OCI-M2 (cell line): Measurements from ENCODE around the gene SLC9A8.
"Not testable (repeated sequence)": the region's sequence is repeated elsewhere in the genome, so short reads cannot be mapped to it uniquely, and the experiment has no call there.

Experiments
- DNase-seq: peaks from one replicate; lab custom pipeline; 2025; ENCODE audit not compliant: unreplicated experiment; lab: John Stamatoyannopoulos, UW

The SLC9A8 gene

GRCh38 chr20:49846206-49846807, 33.7 kb downstream of the SLC9A8 start:
- DNase-seq: peak; percentile 17

DNA sequence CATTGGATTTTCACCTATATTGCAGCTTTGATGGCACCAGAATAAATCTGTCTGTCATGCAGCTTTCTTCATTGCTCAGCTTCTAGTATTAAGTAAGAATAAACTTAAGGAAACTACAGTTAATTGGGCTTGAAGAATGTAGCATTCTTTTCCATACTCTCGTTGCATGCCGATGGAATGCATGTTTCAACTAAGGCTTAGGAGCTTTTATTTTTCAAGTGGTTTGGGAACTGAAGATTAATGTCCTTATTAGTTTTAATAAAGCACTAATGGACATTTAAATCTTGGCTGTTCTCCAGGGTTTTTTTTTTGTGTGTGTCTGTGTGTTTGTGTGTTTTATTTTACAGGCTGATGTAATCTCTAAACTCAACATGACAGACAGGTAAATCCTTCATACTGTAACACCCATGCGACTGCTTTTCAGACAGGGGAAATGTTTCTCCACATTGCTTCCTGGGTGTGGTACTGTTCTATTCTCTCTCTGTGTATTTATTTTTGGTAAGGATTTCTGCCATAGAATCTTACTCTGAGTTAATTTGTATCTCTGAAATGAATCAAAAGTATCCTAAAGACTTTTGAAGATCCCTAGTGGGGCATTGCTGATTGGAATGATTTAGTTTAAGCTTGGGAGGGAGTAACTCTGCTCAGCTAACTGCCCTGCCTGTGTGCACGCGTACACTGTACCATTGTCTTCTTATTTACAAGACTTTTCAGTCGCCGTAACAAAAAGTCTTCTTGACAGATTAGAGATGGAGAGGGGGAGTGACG, 38.0 kb downstream of the SLC9A8 start:
- DNase-seq: no peak

DNA sequence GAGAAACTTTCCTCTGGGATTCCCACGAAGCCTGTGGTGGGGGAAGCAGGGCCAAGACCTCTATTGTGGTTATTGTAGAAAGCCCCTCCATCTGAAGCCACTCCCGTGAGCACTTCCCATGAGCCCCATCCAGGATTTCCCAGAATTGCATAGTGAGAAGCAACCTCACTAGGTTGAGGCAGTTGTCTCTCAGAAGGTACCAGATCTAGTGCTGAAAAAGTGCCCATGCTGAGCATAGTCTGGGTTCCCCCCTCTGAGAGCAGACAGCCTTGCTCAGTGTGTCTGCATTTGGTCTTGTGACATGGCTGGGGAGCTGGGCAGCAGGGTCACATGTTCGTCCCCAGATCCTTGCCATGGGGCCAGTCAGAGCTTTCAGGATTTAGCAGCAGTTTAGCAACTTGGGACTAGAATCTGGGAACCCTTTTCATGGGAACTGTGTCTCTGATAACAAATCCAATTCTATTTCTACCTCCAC, 38.6 kb downstream of the SLC9A8 start:
- DNase-seq: no peak

- no peak for DNase-seq
Observed at GRCh38 chr20:49851991-49852390, 39.4 kb downstream of the SLC9A8 start.

- DNase-seq: no peak
Observed at GRCh38 chr20:49852522-49853080, 40.0 kb downstream of the SLC9A8 start.

DNA sequence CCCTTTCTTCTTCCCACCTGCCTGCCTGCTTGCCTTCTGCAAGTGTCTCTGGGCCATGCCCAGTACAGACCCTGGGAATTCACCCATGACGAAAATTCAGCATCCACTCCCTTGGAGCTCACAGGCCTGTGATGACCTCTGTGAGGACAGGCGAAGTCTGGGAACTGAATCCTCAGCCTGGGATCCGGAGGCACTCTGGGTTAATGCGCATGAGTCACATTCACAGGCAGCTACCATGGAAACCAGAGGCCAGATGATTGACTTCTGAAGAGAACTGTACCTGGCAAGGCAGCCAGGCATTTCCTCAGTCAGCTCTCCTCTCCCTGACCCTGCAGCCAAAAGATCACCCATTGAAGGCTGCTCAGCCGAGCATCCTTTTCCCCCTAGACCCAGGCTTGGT, 41.0 kb downstream of the SLC9A8 start:
- no peak for DNase-seq

DNA sequence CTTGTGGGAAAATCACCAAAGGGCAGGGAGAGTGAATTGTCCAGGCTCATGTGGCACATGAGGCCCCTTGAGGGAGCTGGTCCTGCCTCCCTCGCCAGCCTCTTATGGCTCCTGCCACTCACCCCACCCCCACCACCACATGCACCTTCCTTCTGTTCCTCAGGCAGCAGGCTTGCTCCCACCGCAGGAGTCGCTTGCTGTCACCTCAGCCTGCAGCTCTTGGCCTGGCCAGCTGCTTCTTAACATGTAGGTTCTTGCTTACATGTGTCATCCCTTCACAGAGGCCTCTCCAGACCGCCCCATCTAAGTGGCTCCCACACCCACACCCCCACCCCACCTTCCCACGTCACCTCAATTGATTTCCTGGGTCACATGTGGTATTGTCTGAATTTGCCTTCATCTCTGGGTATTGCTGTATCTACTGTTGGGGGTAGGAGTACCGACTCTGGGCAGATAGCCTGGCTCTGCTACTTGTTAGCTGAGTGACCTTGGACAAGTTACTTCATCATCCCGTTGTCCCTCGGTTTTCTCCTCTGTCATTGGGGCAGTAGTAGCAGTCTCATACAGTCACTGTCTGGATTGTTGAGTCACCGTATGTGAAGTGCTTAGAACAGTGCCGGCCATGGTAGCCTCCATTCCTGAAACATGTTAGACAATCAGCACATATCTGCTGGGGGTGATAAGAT, 41.7 kb downstream of the SLC9A8 start:
- no peak for DNase-seq

DNA sequence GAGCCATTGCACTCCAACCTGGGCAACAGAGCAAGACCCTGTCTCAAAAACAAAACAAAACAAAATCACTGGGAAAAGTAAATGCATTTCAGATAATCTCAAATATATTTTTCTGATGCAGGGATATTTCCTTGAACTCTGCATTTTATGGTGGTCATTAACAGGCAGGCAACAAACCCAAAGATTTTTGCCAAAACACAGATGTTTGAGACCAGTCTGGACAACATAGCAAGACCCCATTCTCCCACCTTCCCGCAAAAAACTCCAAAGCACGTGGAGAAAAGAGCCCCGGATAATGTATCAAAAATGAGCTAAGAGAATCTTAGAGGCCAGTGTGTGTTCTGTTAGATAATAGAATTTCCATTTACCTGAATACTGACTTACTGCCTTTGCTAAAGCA, 44.3 kb downstream of the SLC9A8 start:
- no peak for DNase-seq

DNA sequence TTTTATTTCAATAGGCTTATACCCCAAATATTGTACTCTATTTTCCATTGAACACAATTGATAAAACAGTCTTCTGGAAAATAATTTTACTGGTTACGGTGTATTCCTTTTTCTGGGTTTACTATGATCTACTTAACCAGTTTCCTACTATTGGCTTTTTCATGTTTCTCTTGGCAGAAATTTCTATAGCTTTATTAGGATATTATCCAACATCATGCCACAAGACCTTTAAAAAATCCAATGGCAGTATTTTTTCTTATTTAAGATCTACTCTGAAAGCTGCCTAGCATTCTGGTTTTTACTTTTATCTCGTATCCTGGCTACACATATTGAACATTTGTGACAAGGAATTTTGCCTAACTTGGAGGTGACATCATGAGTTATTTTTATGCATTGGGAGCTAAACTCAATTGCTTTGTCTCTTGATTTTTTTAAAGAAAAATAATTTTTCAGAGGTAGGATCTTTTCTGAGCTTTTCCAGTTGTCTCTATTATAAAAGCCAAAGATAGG, 45.5 kb downstream of the SLC9A8 start:
- no peak for DNase-seq

- no peak for DNase-seq
Observed at GRCh38 chr20:49859011-49859410, 46.4 kb downstream of the SLC9A8 start.

- DNase-seq: no peak
Observed at GRCh38 chr20:49859807-49860206, 47.2 kb downstream of the SLC9A8 start.

GRCh38 chr20:49861232-49861631, 48.6 kb downstream of the SLC9A8 start:
- DNase-seq: not testable (repeated sequence)

- DNase-seq: no peak
Observed at GRCh38 chr20:49862607-49863200, 50.1 kb downstream of the SLC9A8 start.

- no peak for DNase-seq
Observed at GRCh38 chr20:49863666-49864065, 51.0 kb downstream of the SLC9A8 start.

DNA sequence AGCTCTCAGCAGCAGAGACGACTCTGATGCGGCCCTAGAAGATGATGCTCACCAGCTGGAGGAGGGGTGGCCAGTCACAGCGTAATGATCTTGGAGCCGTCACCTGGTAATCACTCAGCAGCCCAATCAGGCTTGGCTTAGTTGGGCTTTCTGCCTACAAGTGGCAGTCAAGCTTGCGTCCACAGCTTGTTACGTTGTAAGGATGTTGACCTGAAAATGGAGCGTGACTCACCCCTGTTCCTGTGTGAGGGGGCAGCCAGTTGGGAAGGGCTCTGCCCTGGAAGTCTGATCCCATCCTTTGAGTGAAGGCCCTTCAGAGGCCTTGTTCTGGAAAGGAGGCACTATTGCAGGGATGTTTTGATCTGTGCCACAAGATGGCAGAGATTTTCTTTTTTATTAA, 52.9 kb downstream of the SLC9A8 start:
- DNase-seq: no peak

- no peak for DNase-seq
Observed at GRCh38 chr20:49866051-49866450, 53.4 kb downstream of the SLC9A8 start.

- no peak for DNase-seq
Observed at GRCh38 chr20:49867453-49868215, 55.0 kb downstream of the SLC9A8 start.

- DNase-seq: no peak
Observed at GRCh38 chr20:49868538-49868937, 55.9 kb downstream of the SLC9A8 start.

DNA sequence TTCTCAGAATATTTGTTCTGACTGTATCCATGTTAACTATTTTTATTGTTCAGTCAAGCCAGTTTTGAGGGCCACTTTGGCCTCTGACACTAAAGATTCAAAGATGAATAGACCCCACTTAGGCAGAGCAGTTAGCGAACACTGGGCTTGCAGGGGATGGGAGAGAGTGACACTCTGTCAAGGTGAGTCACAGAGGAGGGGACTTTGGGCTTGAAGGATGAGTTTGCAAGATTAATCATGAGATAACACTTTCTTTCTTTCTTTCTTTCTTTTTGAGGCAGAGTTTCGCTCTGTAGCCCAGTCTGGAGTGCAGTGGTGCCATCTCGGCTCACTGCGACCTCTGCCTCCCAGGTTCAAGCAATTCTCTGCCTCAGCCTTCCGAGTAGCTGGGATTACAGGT, 56.3 kb downstream of the SLC9A8 start:
- DNase-seq: no peak

DNA sequence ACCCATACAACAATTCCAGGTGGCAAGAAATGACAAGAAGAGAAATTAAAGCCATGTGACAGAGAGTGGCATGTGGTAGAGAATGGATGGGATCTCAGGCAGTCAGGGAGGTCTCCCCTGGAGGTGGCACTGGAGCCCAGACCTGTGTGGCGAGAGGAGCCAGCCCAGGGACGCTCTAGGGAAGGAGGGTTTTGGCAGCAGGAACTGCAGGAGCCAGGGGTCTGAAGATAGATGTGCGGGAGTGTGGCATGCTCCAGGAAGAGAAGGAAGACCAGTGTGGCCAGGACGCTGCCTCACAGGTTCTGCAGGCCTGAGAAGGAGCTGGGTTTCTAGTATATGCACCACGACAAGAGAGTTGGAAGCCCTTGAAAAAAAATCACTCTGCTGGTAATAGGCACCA, 57.6 kb downstream of the SLC9A8 start:
- no peak for DNase-seq
